IPS DF 4.7 (cell line): Measurements from ENCODE around the gene SULT6B1.
"Not testable (repeated sequence)": the region's sequence is repeated elsewhere in the genome, so short reads cannot be mapped to it uniquely, and the experiment has no call there.

Source experiments
- DNase-seq: peaks from one replicate; pipeline ENCODE4 v3.0.0-alpha.2; 2013; ENCODE audit warnings: low spot score; ENCODE audit errors: extremely low read depth

The SULT6B1 gene

GRCh38 chr2:37196320-37197195, 8.1 kb upstream of the SULT6B1 start, which contains the start of gene CEBPZOS:
Gene CEBPZOS (plus strand): TSS chr2:37196496. CDS start chr2:37199705, 3,209 bp downstream.
- no peak for DNase-seq

GRCh38 chr2:37195862-37196319, 7.4 kb upstream of the SULT6B1 start:
- DNase-seq = not testable (repeated sequence)

- DNase-seq = no peak
These were observed 4.1 kb upstream of the SULT6B1 start for GRCh38 chr2:37192551-37192950.

- DNase-seq = no peak
These were observed 3.3 kb upstream of the SULT6B1 start for GRCh38 chr2:37191747-37192146.

GRCh38 chr2:37191253-37191652, 2.8 kb upstream of the SULT6B1 start:
- DNase-seq = no peak

GRCh38 chr2:37190290-37190689, 1.8 kb upstream of the SULT6B1 start:
- DNase-seq = no peak

- DNase-seq = peak; percentile 88
These were observed 1.1 kb upstream of the SULT6B1 start for GRCh38 chr2:37189452-37190153.

- DNase-seq = no peak
These were observed 6.5 kb downstream of the SULT6B1 start for GRCh38 chr2:37181726-37182684.

- no peak for DNase-seq
These were observed 7.8 kb downstream of the SULT6B1 start for GRCh38 chr2:37180640-37181039.

GRCh38 chr2:37180006-37180639, 8.3 kb downstream of the SULT6B1 start:
- no peak for DNase-seq

- DNase-seq = no peak
These were observed 14.7 kb downstream of the SULT6B1 start for GRCh38 chr2:37173741-37174140.

GRCh38 chr2:37171624-37171950, 16.9 kb downstream of the SULT6B1 start:
- no peak for DNase-seq

GRCh38 chr2:37168217-37168981, 20.1 kb downstream of the SULT6B1 start:
- no peak for DNase-seq

GRCh38 chr2:37167636-37168180, 20.8 kb downstream of the SULT6B1 start:
- no peak for DNase-seq

- DNase-seq = no peak
These were observed 23.7 kb downstream of the SULT6B1 start for GRCh38 chr2:37164757-37165156.

- DNase-seq = no peak
These were observed 31.4 kb downstream of the SULT6B1 start, which contains the start of gene EIF2AK2 for GRCh38 chr2:37156857-37157714. Gene EIF2AK2 (minus strand): TSS chr2:37156980. CDS start chr2:37147806, 9,174 bp downstream.

GRCh38 chr2:37156071-37156856, 32.2 kb downstream of the SULT6B1 start:
- no peak for DNase-seq

- DNase-seq = no peak
These were observed 33.7 kb downstream of the SULT6B1 start for GRCh38 chr2:37154785-37155184.
